Measurements from ENCODE around the gene CNTNAP2. TPM values are rescaled to one million over a fixed set of nuclear protein-coding genes. Genes with fewer than 3 reads are reported as not detected.

CNTNAP2 gene
- total RNA-seq, 2 experiments from 2014 or later: 0.28 TPM; not detected in 1

DNA sequence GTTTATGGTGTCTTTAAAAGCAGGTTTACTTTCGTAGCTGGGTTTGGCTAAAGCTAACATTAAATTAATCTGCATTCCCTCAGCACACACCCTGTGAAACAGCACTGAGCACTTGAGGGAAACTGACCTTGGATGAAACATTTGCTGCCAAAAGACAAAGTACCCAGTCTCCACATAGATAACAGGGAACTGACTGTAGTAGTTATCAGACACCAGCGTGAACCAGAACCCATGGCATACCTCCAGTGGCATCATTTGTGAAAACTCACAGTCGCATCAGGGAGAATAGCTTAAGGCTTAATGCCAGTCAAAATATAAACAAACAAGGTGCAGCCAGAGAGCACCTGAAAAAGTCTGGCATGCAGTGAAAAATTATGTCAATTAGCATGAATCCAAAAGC, 2116.2 kb downstream of the CNTNAP2 start:
- DNase-seq (ENCODE audit: low spot score): no peak
- no peaks in the 10 kb centered on the region for H3K9me3 ChIP-seq (ENCODE audit: low read length)
- H4K20me1 ChIP-seq (ENCODE audit: insufficient read depth, low read length): no peaks in the 10 kb centered on the region
- no peaks in the 10 kb centered on the region for H3K9me2 ChIP-seq (ENCODE audit: insufficient read depth, low read length)
- no peak for TF ChIP-seq EZH2phosphoT487 (IDR thresholded peaks at IDR 0.05; ENCODE audit: borderline replicate concordance, low read depth, low read length)
- TF ChIP-seq, protein P1, sequence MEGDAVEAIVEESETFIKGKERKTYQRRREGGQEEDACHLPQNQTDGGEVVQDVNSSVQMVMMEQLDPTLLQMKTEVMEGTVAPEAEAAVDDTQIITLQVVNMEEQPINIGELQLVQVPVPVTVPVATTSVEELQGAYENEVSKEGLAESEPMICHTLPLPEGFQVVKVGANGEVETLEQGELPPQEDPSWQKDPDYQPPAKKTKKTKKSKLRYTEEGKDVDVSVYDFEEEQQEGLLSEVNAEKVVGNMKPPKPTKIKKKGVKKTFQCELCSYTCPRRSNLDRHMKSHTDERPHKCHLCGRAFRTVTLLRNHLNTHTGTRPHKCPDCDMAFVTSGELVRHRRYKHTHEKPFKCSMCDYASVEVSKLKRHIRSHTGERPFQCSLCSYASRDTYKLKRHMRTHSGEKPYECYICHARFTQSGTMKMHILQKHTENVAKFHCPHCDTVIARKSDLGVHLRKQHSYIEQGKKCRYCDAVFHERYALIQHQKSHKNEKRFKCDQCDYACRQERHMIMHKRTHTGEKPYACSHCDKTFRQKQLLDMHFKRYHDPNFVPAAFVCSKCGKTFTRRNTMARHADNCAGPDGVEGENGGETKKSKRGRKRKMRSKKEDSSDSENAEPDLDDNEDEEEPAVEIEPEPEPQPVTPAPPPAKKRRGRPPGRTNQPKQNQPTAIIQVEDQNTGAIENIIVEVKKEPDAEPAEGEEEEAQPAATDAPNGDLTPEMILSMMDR (conservative IDR thresholded peaks at IDR 0.05; ENCODE audit: low read length): no peak
- no peaks in the 10 kb centered on the region for H3K4me1 ChIP-seq (ENCODE audit: insufficient read depth, low read length, poor library complexity, severe bottlenecking)
- H3K4me3 ChIP-seq (ENCODE audit: low read depth, low read length, poor library complexity, severe bottlenecking): no peak overlapping the region
- no peak overlapping the region for H2AFZ ChIP-seq (ENCODE audit: low read length)
- BruUV-seq (replicated peaks): no TSS peak
- POLR2A ChIA-PET: no interaction called here
- no peaks in the 10 kb centered on the region for H3K36me3 ChIP-seq (ENCODE audit: insufficient read depth, low read length)
- H3K27ac ChIP-seq (ENCODE audit: low read depth, low read length, poor library complexity, severe bottlenecking): no peak overlapping the region
- H3K79me2 ChIP-seq (ENCODE audit: insufficient read depth, low read depth, low read length): no peaks in the 10 kb centered on the region
- no peak overlapping the region for H3K4me2 ChIP-seq (ENCODE audit: low read length)
- CTCF ChIA-PET (ENCODE audit: unreplicated experiment): no interaction called here
- intact Hi-C loops (cut with micrococcal nuclease; ENCODE audit: unreplicated experiment): no loop called here

DNA sequence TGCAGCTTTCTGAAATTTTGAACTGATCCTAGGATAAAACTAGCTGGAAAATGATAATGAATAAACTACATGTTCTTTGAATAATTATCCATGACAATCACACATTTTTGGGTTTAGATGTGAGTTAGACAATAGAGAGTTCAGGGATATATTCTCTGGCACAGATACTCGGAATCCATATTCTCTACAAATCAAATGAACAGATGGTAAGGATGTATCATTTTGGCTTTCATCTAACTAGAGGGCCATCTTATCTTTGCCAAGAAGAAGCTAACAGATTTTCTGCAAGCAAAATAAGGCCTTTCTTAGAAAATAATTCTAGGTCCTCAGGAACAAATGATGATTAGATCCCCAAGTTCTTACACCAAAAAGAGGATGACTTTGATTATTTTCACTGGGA, 2118.1 kb downstream of the CNTNAP2 start:
- no peak for TF ChIP-seq EZH2phosphoT487 (IDR thresholded peaks at IDR 0.05; ENCODE audit: borderline replicate concordance, low read depth, low read length)
- TF ChIP-seq, protein P1 (conservative IDR thresholded peaks at IDR 0.05; ENCODE audit: low read length): no peak
- no peak for DNase-seq (ENCODE audit: low spot score)
- Histone ChIP-seq H2AFZ (ENCODE audit: low read length) (no peak overlapping the region), H3K36me3 (ENCODE audit: insufficient read depth, low read length) (no peaks in the 10 kb centered on the region), H3K79me2 (ENCODE audit: insufficient read depth, low read depth, low read length) (no peaks in the 10 kb centered on the region), H4K20me1 (ENCODE audit: insufficient read depth, low read length) (no peaks in the 10 kb centered on the region), H3K4me1 (ENCODE audit: insufficient read depth, low read length, poor library complexity, severe bottlenecking) (no peaks in the 10 kb centered on the region), H3K4me3 (ENCODE audit: low read depth, low read length, poor library complexity, severe bottlenecking) (no peak overlapping the region), H3K4me2 (ENCODE audit: low read length) (no peak overlapping the region), H3K9me3 (ENCODE audit: low read length) (no peaks in the 10 kb centered on the region), H3K9me2 (ENCODE audit: insufficient read depth, low read length) (no peaks in the 10 kb centered on the region), H3K27ac (ENCODE audit: low read depth, low read length, poor library complexity, severe bottlenecking) (no peak overlapping the region)
- CTCF ChIA-PET (ENCODE audit: unreplicated experiment): no interaction called here
- POLR2A ChIA-PET: no interaction called here
- no TSS peak for BruUV-seq (replicated peaks)
- intact Hi-C loops (cut with micrococcal nuclease; ENCODE audit: unreplicated experiment): no loop called here

DNA sequence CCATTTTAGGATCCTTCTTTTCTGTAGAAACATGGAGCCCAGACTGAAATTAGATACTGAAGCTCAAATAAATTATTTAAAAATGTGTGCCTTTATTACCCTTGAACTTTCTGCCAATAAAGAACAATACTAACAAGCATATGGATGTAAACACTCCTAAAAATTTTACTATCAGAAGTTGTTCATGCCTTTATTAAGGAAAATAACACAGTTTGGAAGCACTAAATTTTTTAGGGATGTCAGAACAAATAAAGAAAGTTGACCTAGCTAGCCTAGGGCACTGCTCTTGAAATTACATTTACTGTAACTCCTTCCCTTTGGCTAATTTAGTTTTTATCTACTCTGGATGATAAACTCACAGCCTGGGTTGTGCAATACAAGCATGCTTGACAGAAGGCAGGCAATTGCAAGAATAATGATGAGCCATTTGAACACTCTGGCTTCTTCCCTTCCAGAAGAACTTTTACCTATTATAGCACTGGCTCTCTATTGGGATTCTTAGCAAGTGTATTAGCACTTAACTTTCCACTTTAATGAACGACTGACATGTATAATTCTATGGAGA, 2122.2 kb downstream of the CNTNAP2 start:
- Histone ChIP-seq H3K36me3 (ENCODE audit: insufficient read depth, low read length) (no peaks in the 10 kb centered on the region), H3K9me2 (ENCODE audit: insufficient read depth, low read length) (no peaks in the 10 kb centered on the region), H3K4me1 (ENCODE audit: insufficient read depth, low read length, poor library complexity, severe bottlenecking) (no peaks in the 10 kb centered on the region), H3K9me3 (ENCODE audit: low read length) (no peaks in the 10 kb centered on the region), H3K27ac (ENCODE audit: low read depth, low read length, poor library complexity, severe bottlenecking) (no peak overlapping the region), H2AFZ (ENCODE audit: low read length) (no peak overlapping the region), H3K4me2 (ENCODE audit: low read length) (no peak overlapping the region), H3K4me3 (ENCODE audit: low read depth, low read length, poor library complexity, severe bottlenecking) (no peak overlapping the region), H4K20me1 (ENCODE audit: insufficient read depth, low read length) (no peaks in the 10 kb centered on the region), H3K79me2 (ENCODE audit: insufficient read depth, low read depth, low read length) (no peaks in the 10 kb centered on the region)
- intact Hi-C loops (cut with micrococcal nuclease; ENCODE audit: unreplicated experiment): no loop called here
- POLR2A ChIA-PET: no interaction called here
- BruUV-seq (replicated peaks): no TSS peak
- no peak for DNase-seq (ENCODE audit: low spot score)
- TF ChIP-seq EZH2phosphoT487 (IDR thresholded peaks at IDR 0.05; ENCODE audit: borderline replicate concordance, low read depth, low read length): no peak
- TF ChIP-seq, protein P1 (conservative IDR thresholded peaks at IDR 0.05; ENCODE audit: low read length): no peak
- CTCF ChIA-PET (ENCODE audit: unreplicated experiment): no interaction called here
